Measurements from ENCODE around the gene ECHDC3. TPM values are rescaled to one million over a fixed set of nuclear protein-coding genes. Genes with fewer than 3 reads are reported as not detected.

The ECHDC3 gene
- total and polyA plus RNA-seq, 2 of the 4 experiments (the other 2 are of a cell fraction), result 4.3 to 5.0 TPM

GRCh38 chr10:11781114-11781513, 38.9 kb downstream of the ECHDC3 start:
- ATAC-seq (ENCODE audit: low read depth), result no peak

More at GRCh38 chr10:11781114-11781513, 38.9 kb downstream of the ECHDC3 start:
- Histone ChIP-seq H3K4me3 (ENCODE audit: insufficient read depth, low read depth, low read length) (no peak overlapping the region), H4K8ac (ENCODE audit: low read depth in 2 of 2, low read length in 2 of 2) (no peak overlapping the region), H3K27ac (ENCODE audit: insufficient read depth, low read length) (no peak overlapping the region), H3K23ac (ENCODE audit: low read depth, low read length) (no peak overlapping the region), H3K79me1 (ENCODE audit: low read depth in 1 of 2, low read length in 2 of 2) (no peaks in the 10 kb centered on the region), H4K91ac (ENCODE audit: insufficient read depth, low read depth, low read length) (no peak overlapping the region), H3K4me2 (ENCODE audit: low read depth, low read length) (no peak overlapping the region), H2AFZ (replicated peaks; ENCODE audit: low read length, poor library complexity) (no peak overlapping the region), H2BK120ac (ENCODE audit: low read depth, low read length) (no peak overlapping the region), H2AK5ac (ENCODE audit: low read depth, low read length) (no peak overlapping the region), H3K14ac (replicated peaks; ENCODE audit: low read depth, low read length) (no peak overlapping the region), H3K9ac (ENCODE audit: low read depth, low read length) (no peak overlapping the region), H2BK20ac (ENCODE audit: low read depth, low read length) (no peak overlapping the region), H4K20me1 (ENCODE audit: insufficient read depth, low read length) (no peaks in the 10 kb centered on the region), H3K56ac (ENCODE audit: extremely low read depth, insufficient read depth, low read length) (no peak overlapping the region), H3K4me1 (ENCODE audit: control insufficient read depth, insufficient read depth, low read length) (no peaks in the 10 kb centered on the region), H3K9me3 (ENCODE audit: control insufficient read depth, insufficient read depth, low read length) (no peaks in the 10 kb centered on the region), H3K18ac (ENCODE audit: low read depth, low read length) (no peak overlapping the region), H3K9me1 (ENCODE audit: insufficient read depth, low read length) (no peaks in the 10 kb centered on the region; the same call in 1 of the 2 replicates), H3K27me3 (ENCODE audit: control insufficient read depth, insufficient read depth, low read length) (peaks cover 8% of the 10 kb centered on the region), H3K4ac (ENCODE audit: low read depth, low read length) (no peak overlapping the region), H3K36me3 (ENCODE audit: control insufficient read depth, insufficient read depth, low read length) (no peaks in the 10 kb centered on the region), H2AK9ac (replicated peaks; ENCODE audit: low read depth, low read length, poor library complexity) (no peak overlapping the region), H4K5ac (ENCODE audit: low read depth, low read length) (no peak overlapping the region), H2BK15ac (ENCODE audit: low read depth, low read length) (no peak overlapping the region), H2BK5ac (ENCODE audit: low read depth, low read length, poor library complexity, severe bottlenecking) (no peak overlapping the region)
- ChIA-PET CTCF (interaction anchor here (2.9 kb wide), 1 partner anchor 206 kb away, joined by 8 read pairs; no protein-coding TSS in a partner anchor), POLR2A (ENCODE audit: unreplicated experiment) (interaction anchor here (0.6 kb wide), 1 partner anchor 296 kb away, joined by 5 read pairs; no protein-coding TSS in a partner anchor)
- BruUV-seq (replicated peaks), result no TSS peak
- intact Hi-C loops (cut with micrococcal nuclease), result no loop called here
- in situ Hi-C loops (cut with MboI; ENCODE audit: low sequenced_read_pairs), result no loop called here
- WGBS, 2 experiments (ENCODE audit: extremely low coverage in 2 of 2, insufficient read length in 1 of 2), result 100% methylated on average over 2 of the region's 6 CpGs; no CpG with 5 or more reads in 1 of the 2 experiments
- TF ChIP-seq SMC3 (IDR thresholded peaks at IDR 0.05; ENCODE audit: low read depth, low read length) (no peak), NFE2L2 (IDR thresholded peaks at IDR 0.05; ENCODE audit: low read depth, low read length) (no peak), CEBPB (IDR thresholded peaks at IDR 0.05; ENCODE audit: low read depth, low read length) (no peak), POLR2A (IDR thresholded peaks at IDR 0.05; ENCODE audit: low read depth, low read length) (no peak), MAZ (IDR thresholded peaks at IDR 0.05; ENCODE audit: borderline replicate concordance, low read depth, low read length) (no peak), CTCF (conservative IDR thresholded peaks at IDR 0.05; ENCODE audit: low read depth, low read length) (no peak), RFX5 (IDR thresholded peaks at IDR 0.05; ENCODE audit: low read depth, low read length) (no peak), ELK1 (IDR thresholded peaks at IDR 0.05; ENCODE audit: borderline replicate concordance, low read depth, low read length) (no peak), RCOR1 (IDR thresholded peaks at IDR 0.05; ENCODE audit: insufficient replicate concordance, low read length) (no peak), RAD21 (IDR thresholded peaks at IDR 0.05; ENCODE audit: low read length) (no peak), CHD1 (IDR thresholded peaks at IDR 0.05; ENCODE audit: low read depth, low read length) (no peak), BHLHE40 (IDR thresholded peaks at IDR 0.05; ENCODE audit: low read depth, low read length) (no peak)
- TF ChIP-seq, protein P1, sequence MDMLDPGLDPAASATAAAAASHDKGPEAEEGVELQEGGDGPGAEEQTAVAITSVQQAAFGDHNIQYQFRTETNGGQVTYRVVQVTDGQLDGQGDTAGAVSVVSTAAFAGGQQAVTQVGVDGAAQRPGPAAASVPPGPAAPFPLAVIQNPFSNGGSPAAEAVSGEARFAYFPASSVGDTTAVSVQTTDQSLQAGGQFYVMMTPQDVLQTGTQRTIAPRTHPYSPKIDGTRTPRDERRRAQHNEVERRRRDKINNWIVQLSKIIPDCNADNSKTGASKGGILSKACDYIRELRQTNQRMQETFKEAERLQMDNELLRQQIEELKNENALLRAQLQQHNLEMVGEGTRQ (IDR thresholded peaks at IDR 0.05; ENCODE audit: low read depth, low read length), result no peak
- DNase-seq, result no peak
- dilution Hi-C loops (cut with HindIII; ENCODE audit: low sequenced_read_pairs, unreplicated experiment), result no loop called here

Data from IMR-90 (cell line).